Esophagus muscularis mucosa (tissue), 4 donors: ENCODE results near the gene BRMS1. TPM values are rescaled to one million over a fixed set of nuclear protein-coding genes. Genes with fewer than 3 reads are reported as not detected.
A peak's percentile ranks its signal among the peaks of the same experiment; 100 is the strongest.

Experiments
- DNase-seq: peaks from one replicate; pipeline ENCODE4 v3.0.0-alpha.2; 2017; ENCODE audit errors: extremely low spot score
- H3K27ac ChIP-seq, 4 donors: fragments of 200-600 bp; sonication (generic); replicated peaks in 1 of 4; 1 replicate in 3 of 4; 2 replicates in 1 of 4; pipeline ENCODE4 v1.5.1; 2016 to 2019; ENCODE audit warnings: mild to moderate bottlenecking in 1 of 4
- H3K27me3 ChIP-seq, 4 donors: fragments of 200-600 bp; sonication (generic); one replicate each; pipeline versions ENCODE4 v1.5.1 to v1.6.0; 2016 to 2019
- H3K36me3 ChIP-seq, 4 donors: fragments of 200-600 bp; sonication (generic); one replicate each; pipeline ENCODE4 v1.5.1; 2016 to 2019
- H3K4me1 ChIP-seq, 4 donors: fragments of 200-600 bp; sonication (generic); one replicate each; pipeline ENCODE4 v1.5.1; 2016 to 2019
- H3K4me3 ChIP-seq, 4 donors: fragments of 200-600 bp; sonication (generic); 1 replicate in 2 of 4; 2 replicates in 2 of 4; pipeline ENCODE4 v1.5.1; 2016 to 2019; ENCODE audit warnings: mild to moderate bottlenecking in 4 of 4, moderate library complexity in 1 of 4
- H3K9me3 ChIP-seq, 4 donors: fragments of 200-600 bp; sonication (generic); 1 replicate in 3 of 4; 2 replicates in 1 of 4; pipeline ENCODE4 v1.5.1; 2016 to 2019
- EP300 ChIP-seq: sonication (generic); formaldehyde crosslinking; IDR thresholded peaks from one replicate; pipeline ENCODE4 v1.6.1; 2017; ENCODE audit warnings: antibody characterized with exemption
- POLR2A ChIP-seq: fragments of 450-650 bp; IDR thresholded peaks from one replicate; pipeline ENCODE4 v1.6.1; 2017; ENCODE audit warnings: antibody characterized with exemption, moderate library complexity, mild to moderate bottlenecking, low read depth
- POLR2AphosphoS5 ChIP-seq, 2 donors: sonication (generic); formaldehyde crosslinking; IDR thresholded peaks; one replicate each; pipeline ENCODE4 v1.6.1; 2017; ENCODE audit warnings: antibody characterized with exemption in 2 of 2
- WGBS: methylation state at CpG from one replicate; pipeline ENCODE4 v1.1.5; 2018; 5-methylcytosine and 5-hydroxymethylcytosine counted together
- intact Hi-C: fragments of 100-400 bp; cut with DNase I; formaldehyde crosslinking; loops from one replicate; pipeline ENCODE4 v1.15.1; 2023
- total RNA-seq, 4 donors: library from RNA; depleted of rRNA; stranded (reverse); fragments of >200 nt; gene quantifications; one replicate each; pipeline versions ENCODE4 v1.1.0 to v1.2.1, GENCODE V29; 2016
- TF ChIP-seq, protein P1 (sequence below), 3 experiments: fragments of 200-600 bp in 2 of 3; fragments of 450-650 bp in 1 of 3; sonication (generic) in 2 of 3; IDR thresholded peaks; one replicate each; pipeline ENCODE4 v1.5.1; 2017 to 2019; ENCODE audit warnings: antibody characterized with exemption in 3 of 3, mild to moderate bottlenecking in 2 of 3, moderate library complexity in 1 of 3

The BRMS1 gene
- total RNA-seq, 4 donors from 2014 or later: 22.8 to 35.1 (median 34.1) TPM

DNA sequence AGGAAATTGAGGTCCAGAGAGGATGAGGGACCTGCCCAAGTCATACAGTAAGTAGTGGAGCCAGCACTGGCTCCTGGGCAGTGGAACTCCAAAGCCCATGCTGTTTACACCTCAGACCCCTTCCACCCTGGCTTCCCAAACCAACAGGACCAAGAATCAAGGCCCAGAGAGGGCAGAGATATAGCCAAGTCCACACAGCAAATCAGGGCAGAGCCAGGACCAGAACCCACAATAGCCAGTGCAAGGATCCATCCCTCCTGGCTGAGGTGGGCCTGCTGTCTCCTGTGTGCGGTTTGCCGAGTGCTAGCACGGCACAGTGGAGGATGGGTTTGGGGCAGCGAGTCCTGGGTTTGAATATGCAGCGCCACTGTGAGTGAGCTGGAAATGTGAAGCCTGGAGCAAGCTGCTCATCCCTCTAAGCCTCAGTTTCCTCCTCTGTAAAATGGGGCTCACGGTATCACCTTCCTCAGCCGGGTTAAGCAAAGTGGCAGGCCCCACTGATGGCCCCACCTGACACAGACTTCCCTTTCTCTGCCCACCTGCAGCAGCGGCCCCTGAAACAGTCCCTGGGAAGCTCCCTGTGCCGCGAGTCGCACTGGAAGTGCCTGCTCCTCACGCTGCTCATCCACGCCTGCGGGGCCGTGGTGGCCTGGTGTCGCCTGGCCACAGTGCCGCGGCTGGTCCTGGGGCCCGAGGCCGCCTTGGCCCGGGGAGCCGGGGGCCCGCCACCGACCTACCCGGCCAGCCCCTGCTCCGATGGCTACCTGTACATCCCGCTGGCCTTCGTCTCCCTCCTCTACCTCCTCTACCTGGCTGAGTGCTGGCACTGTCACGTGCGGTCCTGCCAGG, 50.9 kb downstream of the BRMS1 start:
- Histone ChIP-seq H3K4me3 (no peak overlapping the region), H3K36me3 (no peaks in the 10 kb centered on the region), H3K27ac (no peak overlapping the region), H3K27me3 (peaks cover 2 to 71% (median 20%) of the 10 kb centered on the region in 4 donors), H3K4me1 (peaks cover 12 to 25% (median 23%) of the 10 kb centered on the region in 4 donors), H3K9me3 (no peaks in the 10 kb centered on the region)
- WGBS: 74% methylated on average over 15 of the region's 30 CpGs
- TF ChIP-seq EP300: no peak
- no peak for TF ChIP-seq POLR2A
- no peak for TF ChIP-seq POLR2AphosphoS5 (IDR thresholded peaks at IDR 0.05)
- TF ChIP-seq, protein P1, sequence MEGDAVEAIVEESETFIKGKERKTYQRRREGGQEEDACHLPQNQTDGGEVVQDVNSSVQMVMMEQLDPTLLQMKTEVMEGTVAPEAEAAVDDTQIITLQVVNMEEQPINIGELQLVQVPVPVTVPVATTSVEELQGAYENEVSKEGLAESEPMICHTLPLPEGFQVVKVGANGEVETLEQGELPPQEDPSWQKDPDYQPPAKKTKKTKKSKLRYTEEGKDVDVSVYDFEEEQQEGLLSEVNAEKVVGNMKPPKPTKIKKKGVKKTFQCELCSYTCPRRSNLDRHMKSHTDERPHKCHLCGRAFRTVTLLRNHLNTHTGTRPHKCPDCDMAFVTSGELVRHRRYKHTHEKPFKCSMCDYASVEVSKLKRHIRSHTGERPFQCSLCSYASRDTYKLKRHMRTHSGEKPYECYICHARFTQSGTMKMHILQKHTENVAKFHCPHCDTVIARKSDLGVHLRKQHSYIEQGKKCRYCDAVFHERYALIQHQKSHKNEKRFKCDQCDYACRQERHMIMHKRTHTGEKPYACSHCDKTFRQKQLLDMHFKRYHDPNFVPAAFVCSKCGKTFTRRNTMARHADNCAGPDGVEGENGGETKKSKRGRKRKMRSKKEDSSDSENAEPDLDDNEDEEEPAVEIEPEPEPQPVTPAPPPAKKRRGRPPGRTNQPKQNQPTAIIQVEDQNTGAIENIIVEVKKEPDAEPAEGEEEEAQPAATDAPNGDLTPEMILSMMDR (IDR thresholded peaks at IDR 0.05): no peak
- intact Hi-C loops: no loop called here
- no peak for DNase-seq

DNA sequence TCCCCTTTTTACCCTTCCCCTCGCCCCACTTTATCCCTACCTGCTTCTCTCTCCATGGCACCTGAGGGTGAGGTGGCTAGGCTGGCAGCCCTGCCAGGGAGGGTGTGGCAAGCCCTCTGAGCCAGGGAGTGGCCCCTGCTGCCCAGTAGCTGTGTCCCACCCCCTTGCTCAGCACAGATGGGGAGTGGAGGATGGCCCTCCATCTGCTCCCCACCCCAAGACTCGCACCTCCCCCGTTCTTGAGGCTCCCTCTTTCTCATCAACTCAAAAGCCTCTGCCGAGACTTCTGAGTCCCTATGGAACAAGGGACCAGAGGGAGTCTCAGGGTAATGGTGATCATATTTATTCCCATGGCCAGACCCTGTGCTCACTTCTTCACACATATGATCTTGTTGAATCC, 51.6 kb downstream of the BRMS1 start:
- intact Hi-C loops: no loop called here
- Histone ChIP-seq H3K4me3 (no peak overlapping the region), H3K27ac (no peak overlapping the region), H3K4me1 (peaks cover 13 to 28% (median 24%) of the 10 kb centered on the region in 4 donors), H3K27me3 (peaks cover 2 to 70% (median 20%) of the 10 kb centered on the region in 4 donors), H3K9me3 (no peaks in the 10 kb centered on the region), H3K36me3 (no peaks in the 10 kb centered on the region)
- WGBS: 79% methylated on average over 4 of the region's 4 CpGs
- DNase-seq: no peak
- TF ChIP-seq POLR2A (no peak), EP300 (no peak), POLR2AphosphoS5 (IDR thresholded peaks at IDR 0.05) (no peak)
- TF ChIP-seq, protein P1 (IDR thresholded peaks at IDR 0.05): no peak

DNA sequence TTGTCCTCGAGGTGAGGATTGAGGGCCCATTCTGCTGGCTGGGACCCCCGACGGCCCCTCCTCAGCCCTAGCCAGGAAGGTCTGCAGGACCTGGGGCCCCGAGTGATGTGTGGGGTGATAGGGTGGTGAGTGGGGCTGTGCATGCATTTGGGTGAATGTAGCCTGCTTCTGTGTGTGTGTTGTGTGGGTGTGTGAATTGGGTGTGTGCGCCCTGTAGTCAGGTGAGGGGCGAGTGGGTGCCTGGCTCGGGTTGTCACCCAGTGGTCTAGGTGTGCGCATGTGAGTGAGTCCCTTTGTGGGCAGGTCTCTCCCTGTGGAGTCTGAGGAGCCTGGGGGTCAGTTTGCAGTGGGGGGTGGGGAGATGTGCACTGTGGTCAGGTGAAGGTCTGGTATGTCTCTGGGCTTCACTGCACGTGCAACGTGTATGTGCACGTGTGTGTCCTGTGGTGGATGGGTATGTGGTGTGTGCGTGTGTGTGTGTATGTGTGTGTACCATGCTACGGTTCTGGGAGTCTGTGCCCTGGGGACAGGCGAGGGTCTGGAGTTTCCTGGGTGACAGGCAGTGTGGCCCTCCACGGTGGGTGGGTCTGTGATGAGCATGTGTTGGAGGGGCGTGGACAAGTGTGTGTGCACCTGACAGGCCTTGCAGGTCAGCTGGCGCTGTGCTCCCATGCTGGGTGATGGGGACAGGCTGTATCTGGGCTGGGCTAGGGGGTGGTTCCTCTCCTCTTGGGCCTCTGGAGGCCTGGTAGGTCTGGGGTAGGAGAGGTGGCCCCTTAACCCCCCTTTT, 52.2 kb downstream of the BRMS1 start:
- intact Hi-C loops: no loop called here
- Histone ChIP-seq H3K9me3 (no peaks in the 10 kb centered on the region), H3K27ac (no peak overlapping the region), H3K4me3 (peak overlapping the region in 2 of 4 donors; percentile 53 to 63), H3K27me3 (peaks cover 2 to 64% (median 20%) of the 10 kb centered on the region in 4 donors), H3K4me1 (peaks cover 20 to 34% (median 30%) of the 10 kb centered on the region in 4 donors), H3K36me3 (no peaks in the 10 kb centered on the region)
- DNase-seq: no peak
- WGBS: 65% methylated on average over 13 of the region's 17 CpGs
- TF ChIP-seq, protein P1 (IDR thresholded peaks at IDR 0.05): no peak
- TF ChIP-seq POLR2AphosphoS5 (IDR thresholded peaks at IDR 0.05) (no peak), POLR2A (no peak), EP300 (no peak)

DNA sequence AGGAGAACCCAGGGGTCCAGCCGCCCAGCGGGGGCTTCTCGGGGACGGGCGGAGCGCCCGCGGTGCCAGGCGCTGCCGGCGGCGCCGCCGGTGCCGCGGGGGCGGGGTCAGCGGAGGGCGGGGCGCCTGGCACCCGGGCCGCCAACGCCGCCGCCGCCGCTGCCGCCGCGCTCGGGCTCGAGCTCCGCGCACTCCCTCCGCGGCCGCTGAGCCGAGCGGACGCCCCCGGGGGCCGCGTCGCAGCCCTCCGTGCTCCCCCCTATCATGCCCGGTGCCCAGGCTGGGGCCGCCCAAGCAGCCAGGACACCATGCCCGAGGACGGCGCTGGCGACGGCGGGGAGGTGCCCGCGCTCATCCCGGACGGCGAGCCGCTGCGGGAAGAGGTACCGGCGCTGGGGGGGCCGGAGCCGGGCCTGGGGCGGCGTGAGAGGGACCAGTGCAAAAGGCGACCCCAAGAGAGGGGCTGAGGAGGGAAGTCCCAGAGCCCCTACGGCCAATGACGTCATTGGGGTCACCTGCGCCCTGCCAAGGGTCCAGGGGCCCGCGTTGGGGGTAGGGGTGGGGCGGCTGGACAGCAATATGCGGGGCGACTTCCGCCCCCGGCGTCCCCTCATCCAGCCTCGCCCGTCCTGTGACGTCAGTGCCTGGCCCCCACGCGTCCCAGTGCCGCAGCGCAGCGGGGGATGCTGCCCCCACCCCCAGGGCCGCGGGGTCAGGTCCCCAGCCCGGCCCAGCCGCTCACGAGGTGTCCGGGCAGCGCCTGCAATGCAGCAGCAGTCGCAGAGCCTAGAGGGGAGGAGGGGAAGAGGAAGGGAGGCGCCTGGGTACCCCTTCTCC, 53.0 kb downstream of the BRMS1 start, which contains the start of gene TMEM151A:
Gene TMEM151A (plus strand): TSS at position 189 of the 837 bp plus-strand sequence. CDS start 120 bp downstream, at position 309.
- 7% methylated on average over 14 of the region's 95 CpGs for WGBS
- H3K36me3 ChIP-seq: peaks cover 0 to 6% (median 0%) of the 10 kb centered on the region in 4 donors
- intact Hi-C loops: no loop called here
- peak within 1 kb of the TSS; percentile 47 to 63 (median 52) for H3K4me3 ChIP-seq
- no peaks in the 10 kb centered on the region for H3K9me3 ChIP-seq
- DNase-seq: no peak
- H3K4me1 ChIP-seq: peaks cover 26 to 42% (median 38%) of the 10 kb centered on the region in 4 donors
- TF ChIP-seq POLR2AphosphoS5 (IDR thresholded peaks at IDR 0.05) (no peak), POLR2A (no peak)
- no peak within 1 kb of the TSS for H3K27ac ChIP-seq
- H3K27me3 ChIP-seq: peaks cover 2 to 59% (median 20%) of the 10 kb centered on the region in 4 donors
